ENCODE results near the gene UPK3BL1. TPM values are rescaled to one million over a fixed set of nuclear protein-coding genes. Genes with fewer than 3 reads are reported as not detected.
"Not testable (repeated sequence)": the region's sequence is repeated elsewhere in the genome, so short reads cannot be mapped to it uniquely, and the experiment has no call there.

UPK3BL1 gene
- total RNA-seq, 2 experiments from 2014 or later, result 9.6 to 9.7 TPM

GRCh38 chr7:102614873-102615272 is 27.7 kb downstream of the UPK3BL1 start:
- H3K27ac Mint-ChIP-seq; H3K36me3 Mint-ChIP-seq (ENCODE audit: low read depth); CTCF ChIA-PET; DNase-seq; H3K9me3 Mint-ChIP-seq; intact Hi-C loops (cut with micrococcal nuclease); H3K4me3 Mint-ChIP-seq; H3K4me1 Mint-ChIP-seq (ENCODE audit: low read depth); H3K27me3 Mint-ChIP-seq (ENCODE audit: low read depth): not testable (repeated sequence)

- H3K9me3 Mint-ChIP-seq; H3K27me3 Mint-ChIP-seq (ENCODE audit: low read depth); H3K36me3 Mint-ChIP-seq (ENCODE audit: low read depth); CTCF ChIA-PET; H3K4me1 Mint-ChIP-seq (ENCODE audit: low read depth); H3K27ac Mint-ChIP-seq; DNase-seq; intact Hi-C loops (cut with micrococcal nuclease); H3K4me3 Mint-ChIP-seq: not testable (repeated sequence)
Observed at GRCh38 chr7:102614346-102614697, 28.3 kb downstream of the UPK3BL1 start.

GRCh38 chr7:102613575-102614345 is 28.8 kb downstream of the UPK3BL1 start:
- DNase-seq; H3K4me3 Mint-ChIP-seq; H3K9me3 Mint-ChIP-seq; H3K27me3 Mint-ChIP-seq (ENCODE audit: low read depth); intact Hi-C loops (cut with micrococcal nuclease); CTCF ChIA-PET; H3K36me3 Mint-ChIP-seq (ENCODE audit: low read depth); H3K27ac Mint-ChIP-seq; H3K4me1 Mint-ChIP-seq (ENCODE audit: low read depth): not testable (repeated sequence)

- H3K9me3 Mint-ChIP-seq; H3K27me3 Mint-ChIP-seq (ENCODE audit: low read depth); H3K36me3 Mint-ChIP-seq (ENCODE audit: low read depth); DNase-seq; CTCF ChIA-PET; H3K4me3 Mint-ChIP-seq; intact Hi-C loops (cut with micrococcal nuclease); H3K27ac Mint-ChIP-seq; H3K4me1 Mint-ChIP-seq (ENCODE audit: low read depth): not testable (repeated sequence)
Observed at GRCh38 chr7:102611675-102612325, 30.8 kb downstream of the UPK3BL1 start.

GRCh38 chr7:102611013-102611674 is 31.4 kb downstream of the UPK3BL1 start:
- H3K27ac Mint-ChIP-seq; CTCF ChIA-PET; H3K27me3 Mint-ChIP-seq (ENCODE audit: low read depth); H3K4me1 Mint-ChIP-seq (ENCODE audit: low read depth); DNase-seq; H3K4me3 Mint-ChIP-seq; intact Hi-C loops (cut with micrococcal nuclease); H3K9me3 Mint-ChIP-seq; H3K36me3 Mint-ChIP-seq (ENCODE audit: low read depth): not testable (repeated sequence)

- H3K4me1 Mint-ChIP-seq (ENCODE audit: low read depth); H3K4me3 Mint-ChIP-seq; intact Hi-C loops (cut with micrococcal nuclease); DNase-seq; H3K27me3 Mint-ChIP-seq (ENCODE audit: low read depth); H3K36me3 Mint-ChIP-seq (ENCODE audit: low read depth); H3K9me3 Mint-ChIP-seq; H3K27ac Mint-ChIP-seq; CTCF ChIA-PET: not testable (repeated sequence)
Observed at GRCh38 chr7:102610441-102610840, 32.1 kb downstream of the UPK3BL1 start.

- H3K36me3 Mint-ChIP-seq (ENCODE audit: low read depth); CTCF ChIA-PET; H3K4me1 Mint-ChIP-seq (ENCODE audit: low read depth); H3K4me3 Mint-ChIP-seq; H3K27me3 Mint-ChIP-seq (ENCODE audit: low read depth); H3K27ac Mint-ChIP-seq; H3K9me3 Mint-ChIP-seq; intact Hi-C loops (cut with micrococcal nuclease); DNase-seq: not testable (repeated sequence)
Observed at GRCh38 chr7:102609734-102610133, 32.9 kb downstream of the UPK3BL1 start.

- intact Hi-C loops (cut with micrococcal nuclease); H3K9me3 Mint-ChIP-seq; H3K27me3 Mint-ChIP-seq (ENCODE audit: low read depth); H3K36me3 Mint-ChIP-seq (ENCODE audit: low read depth); H3K4me3 Mint-ChIP-seq; CTCF ChIA-PET; H3K27ac Mint-ChIP-seq; H3K4me1 Mint-ChIP-seq (ENCODE audit: low read depth); DNase-seq: not testable (repeated sequence)
Observed at GRCh38 chr7:102606848-102607247, 35.7 kb downstream of the UPK3BL1 start.

GRCh38 chr7:102604431-102605145 is 38.0 kb downstream of the UPK3BL1 start:
- CTCF ChIA-PET; H3K27ac Mint-ChIP-seq; intact Hi-C loops (cut with micrococcal nuclease): not testable (repeated sequence)

GRCh38 chr7:102602317-102602716 is 40.3 kb downstream of the UPK3BL1 start:
- CTCF ChIA-PET; H3K4me1 Mint-ChIP-seq (ENCODE audit: low read depth); H3K36me3 Mint-ChIP-seq (ENCODE audit: low read depth): not testable (repeated sequence)

More at GRCh38 chr7:102604431-102605145, 38.0 kb downstream of the UPK3BL1 start:
- H3K27me3 Mint-ChIP-seq (ENCODE audit: low read depth); H3K4me3 Mint-ChIP-seq; H3K9me3 Mint-ChIP-seq; H3K4me1 Mint-ChIP-seq (ENCODE audit: low read depth); H3K36me3 Mint-ChIP-seq (ENCODE audit: low read depth); DNase-seq: not testable (repeated sequence)

GRCh38 chr7:102599699-102600098 is 42.9 kb downstream of the UPK3BL1 start:
- CTCF ChIA-PET; DNase-seq; H3K4me3 Mint-ChIP-seq; H3K27me3 Mint-ChIP-seq (ENCODE audit: low read depth); intact Hi-C loops (cut with micrococcal nuclease); H3K4me1 Mint-ChIP-seq (ENCODE audit: low read depth); H3K27ac Mint-ChIP-seq; H3K9me3 Mint-ChIP-seq; H3K36me3 Mint-ChIP-seq (ENCODE audit: low read depth): not testable (repeated sequence)

More at GRCh38 chr7:102602317-102602716, 40.3 kb downstream of the UPK3BL1 start:
- H3K4me3 Mint-ChIP-seq; H3K27ac Mint-ChIP-seq; H3K9me3 Mint-ChIP-seq; H3K27me3 Mint-ChIP-seq (ENCODE audit: low read depth); DNase-seq; intact Hi-C loops (cut with micrococcal nuclease): not testable (repeated sequence)

GRCh38 chr7:102596036-102596435 is 46.6 kb downstream of the UPK3BL1 start:
- intact Hi-C loops (cut with micrococcal nuclease); DNase-seq; H3K4me3 Mint-ChIP-seq; H3K9me3 Mint-ChIP-seq; H3K27ac Mint-ChIP-seq; H3K27me3 Mint-ChIP-seq (ENCODE audit: low read depth); CTCF ChIA-PET; H3K4me1 Mint-ChIP-seq (ENCODE audit: low read depth); H3K36me3 Mint-ChIP-seq (ENCODE audit: low read depth): not testable (repeated sequence)
